Lung microvascular endothelial cell (primary cell): ENCODE data around the gene LST1. TPM values are rescaled to one million over a fixed set of nuclear protein-coding genes. Genes with fewer than 3 reads are reported as not detected.

Experiments used
- DNase-seq, 2 donors: peaks; one replicate each; pipeline versions ENCODE4 v3.0.0 to v3.0.0-alpha.2; 2010; ENCODE audit warnings: low read depth in 2 of 2
- total RNA-seq: library from RNA; depleted of rRNA; stranded (reverse); fragments of >200 nt; gene quantifications from 2 replicates; pipeline ENCODE4 v1.2.1, GENCODE V29; 2014

The LST1 gene
- total RNA-seq, 1 donor from 2014 or later, result not detected

GRCh38 chr6:31559958-31560696, 25.9 kb upstream of the LST1 start:
- peak; percentile 97 to 99 for DNase-seq

- no peak for DNase-seq
These were observed 25.4 kb upstream of the LST1 start for GRCh38 chr6:31560697-31561058.

GRCh38 chr6:31567531-31568370, 18.3 kb upstream of the LST1 start:
- no peak for DNase-seq

GRCh38 chr6:31568537-31568961, 17.5 kb upstream of the LST1 start:
- DNase-seq, result no peak

- no peak for DNase-seq
These were observed 16.1 kb upstream of the LST1 start for GRCh38 chr6:31569861-31570536.

GRCh38 chr6:31572041-31572911, 13.8 kb upstream of the LST1 start, which contains the start of gene LTA:
TSS of gene LTA (plus strand) at chr6:31572289. CDS start at chr6:31572743, 454 bp downstream.
- no peak for DNase-seq

GRCh38 chr6:31573239-31574105, 12.6 kb upstream of the LST1 start:
- DNase-seq, result no peak

GRCh38 chr6:31574106-31575061, 11.7 kb upstream of the LST1 start:
- no peak for DNase-seq

GRCh38 chr6:31575335-31575901, 10.7 kb upstream of the LST1 start, which contains the start of gene TNF:
TSS of gene TNF (plus strand) at chr6:31575565. CDS start at chr6:31575742, 177 bp downstream.
- DNase-seq, result no peak

GRCh38 chr6:31575952-31576685, 10.0 kb upstream of the LST1 start:
- no peak for DNase-seq

GRCh38 chr6:31576897-31577578, 9.0 kb upstream of the LST1 start:
- no peak for DNase-seq

- no peak for DNase-seq
These were observed 8.5 kb upstream of the LST1 start for GRCh38 chr6:31577579-31577966.

GRCh38 chr6:31578184-31579118, 7.6 kb upstream of the LST1 start:
- DNase-seq, result peak; percentile 11 to 23

GRCh38 chr6:31579119-31579505, 7.0 kb upstream of the LST1 start:
- no peak for DNase-seq

GRCh38 chr6:31579546-31580437, 6.3 kb upstream of the LST1 start:
- DNase-seq, result no peak
